Measurements from ENCODE around the gene SACM1L.

- TF ChIP-seq CTCF (IDR thresholded peaks at IDR 0.05; ENCODE audit: poor library complexity) = no peak
- TF ChIP-seq EZH2phosphoT487 (IDR thresholded peaks at IDR 0.05; ENCODE audit: low read depth, severe bottlenecking, unreplicated experiment) = no peak
- TF ChIP-seq EZH2 (IDR thresholded peaks at IDR 0.05; ENCODE audit: borderline replicate concordance) = no peak
These were observed 12.7 kb upstream of the SACM1L start for GRCh38 chr3:45676325-45677032.
